GM12874 (cell line): ENCODE measurements around the gene COPRS.

Experiments
- CTCF ChIP-seq: IDR thresholded peaks from 2 replicates; pipeline ENCODE4 v1.5.1; 2011; ENCODE audit warnings: low read depth, mild to moderate bottlenecking, control low read depth, low read length, moderate library complexity; ENCODE audit not compliant: insufficient read depth

Gene COPRS

GRCh38 chr17:31882571-31882970 is 23.5 kb upstream of the COPRS start:
- TF ChIP-seq CTCF, result no peak

- TF ChIP-seq CTCF, result no peak
Measured at GRCh38 chr17:31880311-31880710, 21.3 kb upstream of the COPRS start.

GRCh38 chr17:31878703-31879073 is 19.6 kb upstream of the COPRS start:
- no peak for TF ChIP-seq CTCF

GRCh38 chr17:31877911-31878702 is 19.1 kb upstream of the COPRS start:
- no peak for TF ChIP-seq CTCF

- no peak for TF ChIP-seq CTCF
Measured at GRCh38 chr17:31877341-31877740, 18.3 kb upstream of the COPRS start.

GRCh38 chr17:31875081-31875480 is 16.0 kb upstream of the COPRS start:
- no peak for TF ChIP-seq CTCF

GRCh38 chr17:31869797-31870568 is 10.9 kb upstream of the COPRS start:
- TF ChIP-seq CTCF, result no peak
